Amniotic epithelial cell (primary cell): ENCODE data around the gene PLAU.
"Not testable (repeated sequence)": the region's sequence is repeated elsewhere in the genome, so short reads cannot be mapped to it uniquely, and the experiment has no call there.

Source experiments
- DNase-seq: peaks from one replicate; pipeline ENCODE4 v3.0.0-alpha.2; 2010; ENCODE audit warnings: low read depth

PLAU gene

GRCh38 chr10:73950155-73950948 lies 39.4 kb downstream of the PLAU start:
- DNase-seq = no peak

GRCh38 chr10:73953665-73954064 lies 42.7 kb downstream of the PLAU start:
- peak; percentile 99 for DNase-seq

DNA sequence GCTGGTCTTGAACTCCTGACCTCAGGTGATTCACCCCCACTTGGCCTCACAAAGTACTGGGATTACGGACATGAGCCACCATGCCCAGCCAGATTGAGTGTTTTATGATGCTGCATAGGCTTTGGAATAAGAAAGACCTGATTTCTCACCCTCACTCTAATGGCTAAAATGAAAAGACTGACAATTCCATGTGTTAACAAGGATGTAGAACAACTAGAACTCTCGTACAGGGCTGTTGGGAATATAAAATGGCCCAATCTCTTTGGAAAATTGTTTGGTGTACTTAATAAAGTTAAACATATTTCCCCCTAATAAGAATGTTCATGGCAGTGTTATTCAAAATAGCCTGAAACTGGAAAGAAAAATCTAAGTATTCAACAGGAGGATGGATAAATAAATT lies 43.8 kb downstream of the PLAU start:
- DNase-seq = no peak

DNA sequence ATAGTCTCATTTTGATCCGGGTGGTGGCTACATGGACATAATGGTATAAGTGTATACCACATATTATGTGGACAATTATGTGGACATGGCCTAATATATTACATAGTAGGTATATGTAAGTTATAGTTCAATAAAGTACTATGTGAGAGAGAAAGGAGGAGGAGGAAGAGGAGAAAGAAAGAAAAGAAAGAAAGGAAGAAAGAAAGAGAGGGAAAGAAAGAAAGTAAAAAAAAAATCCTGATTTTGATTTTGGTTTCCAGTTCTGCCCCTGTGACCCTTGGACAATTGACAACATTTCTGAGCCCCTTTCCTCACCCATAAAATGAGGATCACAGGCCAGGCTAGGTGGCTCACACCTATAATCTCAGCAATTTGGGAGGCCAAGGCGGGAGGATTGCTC lies 44.8 kb downstream of the PLAU start:
- no peak for DNase-seq

DNA sequence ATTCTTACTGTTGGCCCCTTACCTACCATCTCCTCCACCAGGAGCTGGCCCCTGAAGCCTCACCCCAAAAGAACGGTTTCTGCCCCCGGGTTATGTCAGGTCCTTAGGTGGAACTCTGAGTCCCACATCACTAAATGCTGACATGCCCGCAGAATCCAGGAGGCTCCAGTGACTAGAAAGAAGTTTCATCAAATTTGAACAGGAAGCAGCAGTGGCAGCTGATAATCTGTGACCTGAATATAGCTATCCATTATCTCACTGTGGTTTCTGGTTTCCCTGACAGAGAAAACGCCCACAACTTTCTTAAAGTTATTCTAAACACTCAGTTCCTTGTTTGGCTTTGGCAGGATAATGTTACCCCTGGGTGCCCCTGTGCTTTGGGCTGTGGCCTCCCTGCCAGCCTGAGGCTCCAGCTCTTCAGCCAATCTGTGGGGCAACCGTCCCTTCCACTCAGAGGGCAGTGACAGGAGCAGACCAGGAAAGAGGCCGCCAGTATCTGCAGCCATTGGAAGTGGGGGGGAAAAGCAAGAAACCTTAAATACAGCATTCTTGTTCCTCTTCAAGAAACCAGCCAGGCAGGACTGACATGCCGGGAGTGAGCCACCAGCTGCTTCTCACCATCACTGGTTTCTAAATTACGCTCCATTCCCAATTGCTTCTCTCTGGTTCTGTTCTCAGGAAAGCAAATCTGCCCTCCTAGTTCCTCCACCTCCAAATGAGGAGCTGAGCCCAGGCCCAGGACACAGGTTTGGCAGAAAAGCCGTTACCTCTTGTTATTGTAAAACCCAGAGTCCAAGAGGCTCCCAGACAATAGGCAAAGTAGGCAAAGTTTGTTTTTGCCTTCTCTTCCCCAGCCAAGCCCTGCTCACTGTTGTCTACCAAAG lies 45.8 kb downstream of the PLAU start:
- DNase-seq = peak; percentile 79

GRCh38 chr10:73959484-73960243 lies 48.7 kb downstream of the PLAU start:
- DNase-seq = peak; percentile 90

GRCh38 chr10:73962386-73962785 lies 51.5 kb downstream of the PLAU start:
- DNase-seq = no peak

GRCh38 chr10:73963533-73963932 lies 52.6 kb downstream of the PLAU start:
- not testable (repeated sequence) for DNase-seq

GRCh38 chr10:73964743-73965142 lies 53.8 kb downstream of the PLAU start:
- DNase-seq = no peak

GRCh38 chr10:73965267-73965889 lies 54.4 kb downstream of the PLAU start:
- not testable (repeated sequence) for DNase-seq

GRCh38 chr10:73965890-73966768 lies 55.2 kb downstream of the PLAU start:
- peak; percentile 100 for DNase-seq

DNA sequence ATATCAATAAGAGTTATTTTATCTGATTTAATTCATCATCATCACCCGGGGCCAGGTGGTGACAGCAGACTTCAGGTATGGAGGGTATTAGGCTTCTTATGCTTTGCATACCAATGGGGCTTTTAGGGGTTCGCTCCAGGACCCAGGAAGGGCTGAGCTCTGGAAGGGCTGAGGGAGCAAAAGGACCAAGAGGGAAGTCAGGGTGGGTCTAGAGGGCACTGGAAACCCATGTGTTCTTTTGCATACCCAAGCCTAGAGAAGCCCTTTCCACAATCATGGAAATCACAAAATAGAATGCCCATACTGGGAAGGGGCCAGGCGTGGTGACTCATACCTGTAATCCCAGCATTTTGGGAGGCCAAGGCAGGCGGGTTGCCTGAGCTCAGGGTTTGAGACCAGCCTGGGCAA lies 56.1 kb downstream of the PLAU start:
- DNase-seq = no peak
